GM23338 (cell line): ENCODE measurements around the gene FAM236D.
"Not testable (repeated sequence)": the region's sequence is repeated elsewhere in the genome, so short reads cannot be mapped to it uniquely, and the experiment has no call there.

ENCODE experiments used
- CREB1 ChIP-seq: fragments of 250-450 bp; sonication (Bioruptor Pico); IDR thresholded peaks from 2 replicates; pipeline ENCODE4 v1.5.0; 2020; ENCODE audit warnings: low read depth, mild to moderate bottlenecking, moderate library complexity
- EZH2 ChIP-seq: fragments of 200-600 bp; sonication (generic); IDR thresholded peaks from one replicate; pipeline ENCODE4 v1.8.0; 2017; ENCODE audit warnings: antibody characterized with exemption, mild to moderate bottlenecking, low read depth; ENCODE audit not compliant: unreplicated experiment
- POLR2AphosphoS5 ChIP-seq: IDR thresholded peaks from 2 replicates; pipeline ENCODE4 v1.6.1; 2016; ENCODE audit warnings: antibody characterized with exemption, low read depth
- TF ChIP-seq, protein P1 (sequence below), 2 experiments: fragments of 200-600 bp in 1 of 2; sonication (generic) in 1 of 2; conservative IDR thresholded peaks; 2 replicates each; pipeline versions ENCODE4 v1.5.1 to v1.6.1; 2016 to 2017; ENCODE audit warnings: antibody characterized with exemption in 2 of 2, low read depth in 2 of 2, mild to moderate bottlenecking in 2 of 2, moderate library complexity in 1 of 2

DNA sequence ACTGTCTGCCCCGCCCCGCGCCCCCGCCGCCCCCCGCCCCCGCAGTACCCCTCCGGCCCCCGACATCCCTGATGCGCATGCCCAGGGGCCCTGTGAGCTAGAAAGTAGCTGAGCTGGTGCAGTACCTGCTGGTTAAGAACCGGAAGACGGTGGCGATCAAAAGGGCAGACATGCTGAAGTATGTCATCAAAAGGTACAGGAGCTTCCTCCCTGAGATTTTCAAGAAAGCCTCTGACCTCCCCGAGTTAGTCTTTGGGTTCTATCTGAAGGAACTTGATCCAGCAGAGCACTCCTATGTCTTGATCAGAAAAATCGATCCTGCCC is 30.6 kb downstream of the FAM236D start:
- TF ChIP-seq EZH2; POLR2AphosphoS5; CREB1 (CRISPR knock-in tag): not testable (repeated sequence)
- TF ChIP-seq, protein P1, sequence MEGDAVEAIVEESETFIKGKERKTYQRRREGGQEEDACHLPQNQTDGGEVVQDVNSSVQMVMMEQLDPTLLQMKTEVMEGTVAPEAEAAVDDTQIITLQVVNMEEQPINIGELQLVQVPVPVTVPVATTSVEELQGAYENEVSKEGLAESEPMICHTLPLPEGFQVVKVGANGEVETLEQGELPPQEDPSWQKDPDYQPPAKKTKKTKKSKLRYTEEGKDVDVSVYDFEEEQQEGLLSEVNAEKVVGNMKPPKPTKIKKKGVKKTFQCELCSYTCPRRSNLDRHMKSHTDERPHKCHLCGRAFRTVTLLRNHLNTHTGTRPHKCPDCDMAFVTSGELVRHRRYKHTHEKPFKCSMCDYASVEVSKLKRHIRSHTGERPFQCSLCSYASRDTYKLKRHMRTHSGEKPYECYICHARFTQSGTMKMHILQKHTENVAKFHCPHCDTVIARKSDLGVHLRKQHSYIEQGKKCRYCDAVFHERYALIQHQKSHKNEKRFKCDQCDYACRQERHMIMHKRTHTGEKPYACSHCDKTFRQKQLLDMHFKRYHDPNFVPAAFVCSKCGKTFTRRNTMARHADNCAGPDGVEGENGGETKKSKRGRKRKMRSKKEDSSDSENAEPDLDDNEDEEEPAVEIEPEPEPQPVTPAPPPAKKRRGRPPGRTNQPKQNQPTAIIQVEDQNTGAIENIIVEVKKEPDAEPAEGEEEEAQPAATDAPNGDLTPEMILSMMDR (conservative IDR thresholded peaks at IDR 0.05; ENCODE audit: low read depth in 2 of 2), result not testable (repeated sequence)
